ENCODE data around the gene SNED1.

DNA sequence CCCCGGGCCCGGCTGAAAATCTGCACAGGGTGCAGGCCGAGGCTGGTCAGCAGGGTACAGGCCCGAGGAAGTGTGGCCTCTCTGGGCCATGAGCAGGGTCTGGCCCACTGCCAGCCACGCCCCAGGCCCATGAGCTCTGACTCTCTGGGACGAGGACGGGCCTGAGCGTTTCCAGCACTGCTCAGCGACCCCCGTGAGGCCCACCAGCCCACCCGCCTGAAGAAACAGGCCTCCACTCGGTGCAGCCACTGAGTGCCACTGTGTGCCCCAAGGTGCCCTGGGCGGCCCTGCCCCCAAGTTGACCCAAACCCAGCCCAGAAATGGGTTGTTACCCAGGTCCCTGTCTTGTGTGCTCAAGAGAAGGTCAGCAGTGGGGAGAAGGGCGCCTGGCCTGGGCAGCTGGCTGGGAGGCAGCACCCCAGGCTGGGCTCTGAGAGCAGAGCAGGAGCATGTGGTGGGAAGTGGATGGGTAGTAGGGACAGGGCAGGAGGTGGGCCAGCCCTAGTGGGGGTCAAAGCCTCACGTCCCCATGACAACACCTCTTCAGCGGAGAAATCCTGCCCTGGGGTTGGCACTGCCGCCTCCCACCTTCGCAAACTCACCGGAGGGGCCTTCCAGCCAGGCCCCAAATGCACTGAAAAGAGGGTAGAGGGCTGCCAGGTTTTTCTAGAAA lies 2.1 kb upstream of the SNED1 start:
- TF ChIP-seq, protein P1, sequence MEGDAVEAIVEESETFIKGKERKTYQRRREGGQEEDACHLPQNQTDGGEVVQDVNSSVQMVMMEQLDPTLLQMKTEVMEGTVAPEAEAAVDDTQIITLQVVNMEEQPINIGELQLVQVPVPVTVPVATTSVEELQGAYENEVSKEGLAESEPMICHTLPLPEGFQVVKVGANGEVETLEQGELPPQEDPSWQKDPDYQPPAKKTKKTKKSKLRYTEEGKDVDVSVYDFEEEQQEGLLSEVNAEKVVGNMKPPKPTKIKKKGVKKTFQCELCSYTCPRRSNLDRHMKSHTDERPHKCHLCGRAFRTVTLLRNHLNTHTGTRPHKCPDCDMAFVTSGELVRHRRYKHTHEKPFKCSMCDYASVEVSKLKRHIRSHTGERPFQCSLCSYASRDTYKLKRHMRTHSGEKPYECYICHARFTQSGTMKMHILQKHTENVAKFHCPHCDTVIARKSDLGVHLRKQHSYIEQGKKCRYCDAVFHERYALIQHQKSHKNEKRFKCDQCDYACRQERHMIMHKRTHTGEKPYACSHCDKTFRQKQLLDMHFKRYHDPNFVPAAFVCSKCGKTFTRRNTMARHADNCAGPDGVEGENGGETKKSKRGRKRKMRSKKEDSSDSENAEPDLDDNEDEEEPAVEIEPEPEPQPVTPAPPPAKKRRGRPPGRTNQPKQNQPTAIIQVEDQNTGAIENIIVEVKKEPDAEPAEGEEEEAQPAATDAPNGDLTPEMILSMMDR (conservative IDR thresholded peaks at IDR 0.05 in 1 of 2, IDR thresholded peaks at IDR 0.05 in 1 of 2; ENCODE audit: extremely low read depth in 1 of 2, insufficient read depth in 1 of 2, low read depth in 1 of 2, low read length in 2 of 2) = no peak
- no peak for TF ChIP-seq EZH2 (IDR thresholded peaks at IDR 0.05; ENCODE audit: borderline replicate concordance, low read length)

Measured in mammary epithelial cell (primary cell).